Measurements from ENCODE around the gene RAD23A.
"Not testable (repeated sequence)": the region's sequence is repeated elsewhere in the genome, so short reads cannot be mapped to it uniquely, and the experiment has no call there.

The RAD23A gene

DNA sequence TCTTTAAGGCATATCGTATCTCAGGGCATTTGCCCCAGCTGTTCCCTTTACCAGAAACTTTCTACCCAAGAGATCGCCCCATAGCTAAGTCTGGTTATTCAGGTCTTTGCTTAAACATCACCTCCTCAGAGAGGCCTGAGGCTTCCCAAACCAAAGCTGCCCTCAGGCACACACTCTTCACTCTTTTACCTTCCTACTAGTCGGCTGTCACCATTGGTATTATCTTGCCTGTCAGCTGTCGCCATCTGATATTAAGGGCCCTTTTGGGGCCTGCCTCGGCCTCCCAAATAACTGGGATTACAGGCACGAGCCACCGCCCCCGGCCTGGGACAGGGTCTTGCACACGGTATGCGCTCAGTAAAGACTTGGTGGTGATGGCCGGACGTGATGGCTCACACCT, 10.3 kb downstream of the RAD23A start:
- DNase-seq, result no peak

DNA sequence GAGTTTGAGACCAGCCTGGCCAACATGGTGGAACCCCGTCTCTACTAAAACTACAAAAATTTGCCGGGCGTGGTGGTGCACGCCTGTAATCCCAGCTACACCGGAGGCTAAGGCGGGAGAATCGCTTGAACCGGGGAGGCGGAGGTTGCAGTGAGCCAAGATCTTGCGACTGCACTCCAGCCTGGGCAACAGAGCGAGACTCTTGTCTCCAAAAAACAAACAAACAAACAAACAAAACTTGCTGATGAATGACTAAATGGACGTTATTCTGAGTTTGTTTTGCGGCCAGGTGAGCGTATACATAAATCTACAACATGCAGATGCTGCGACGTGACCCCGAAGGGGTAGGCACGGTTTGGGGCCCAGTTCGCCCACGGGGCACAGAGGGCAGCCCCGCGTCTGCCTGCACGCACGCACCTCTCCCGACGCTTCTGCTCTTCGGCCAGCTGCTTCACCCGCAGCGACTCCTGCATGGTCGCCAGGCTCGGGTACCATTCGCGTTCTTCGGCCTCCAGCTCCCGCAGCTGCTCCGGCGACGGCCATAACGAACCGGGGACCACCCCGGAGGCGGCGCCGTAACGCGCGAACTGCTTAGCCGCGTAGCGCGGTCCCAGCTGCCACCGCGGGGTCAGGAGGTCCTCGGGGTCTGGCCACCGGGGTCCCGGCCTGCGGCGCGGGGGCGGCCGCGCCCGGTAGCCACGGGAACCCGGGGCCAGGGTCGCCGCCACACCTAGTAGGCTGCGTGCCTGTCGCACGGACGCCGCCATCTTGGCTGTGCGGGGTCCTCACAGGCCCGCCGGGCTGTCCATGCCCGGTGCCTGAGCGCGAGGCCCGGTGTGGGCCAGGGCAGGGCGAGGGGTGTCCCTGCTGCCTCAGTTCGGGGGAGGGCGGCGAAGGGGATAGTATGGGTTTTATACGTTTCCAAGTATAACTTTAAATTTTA, 11.1 kb downstream of the RAD23A start, which contains the start of gene GADD45GIP1:
TSS of gene GADD45GIP1 (minus strand) at position 778 of the 943 bp plus-strand sequence. CDS start at position 767, 11 bp downstream.
- peak; percentile 40 to 45 for DNase-seq

DNA sequence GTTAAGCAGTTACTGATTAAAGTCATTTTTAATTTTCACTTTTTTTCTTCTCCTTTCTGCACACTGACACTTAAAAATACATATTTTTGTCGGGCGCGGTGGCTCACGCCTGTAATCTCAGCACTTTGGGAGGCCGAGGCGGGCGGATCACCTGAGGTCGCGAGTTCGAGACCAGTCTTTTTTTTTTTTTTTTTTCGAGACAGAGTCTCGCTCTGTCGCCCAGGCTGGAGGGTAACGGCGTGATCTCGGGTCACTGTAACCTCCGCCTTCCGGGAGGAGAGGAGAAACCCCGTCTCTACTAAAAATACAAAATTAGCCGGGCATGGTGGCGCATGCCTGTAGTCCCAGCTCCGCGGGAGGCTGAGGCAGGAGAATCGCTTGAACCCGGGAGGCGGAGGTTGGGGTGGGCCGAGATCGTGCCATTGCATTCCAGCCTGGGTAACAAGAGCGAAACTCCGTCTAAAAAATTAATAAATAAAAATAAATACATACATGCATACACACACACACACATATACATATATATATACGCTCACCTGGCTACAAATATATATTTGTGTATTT, 11.8 kb downstream of the RAD23A start:
- DNase-seq, result not testable (repeated sequence)

DNA sequence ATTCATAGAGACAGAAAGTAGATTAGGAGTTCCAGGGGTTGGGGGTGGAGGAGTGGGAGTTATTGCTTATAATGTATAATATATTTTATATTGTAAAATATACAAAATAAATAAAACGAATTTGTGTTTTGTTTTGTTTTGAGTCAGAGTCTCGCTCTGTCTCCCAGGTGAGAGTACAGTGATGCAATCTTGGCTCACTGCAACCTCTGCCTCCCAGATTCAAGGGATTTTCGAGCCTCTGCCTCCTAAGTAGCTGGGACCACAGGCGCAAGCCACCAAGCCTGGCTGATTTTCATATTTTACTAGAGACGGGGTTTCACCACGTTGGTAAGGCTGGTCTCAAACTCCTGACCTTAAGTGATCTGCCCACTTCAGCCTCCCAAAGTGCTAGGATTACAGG, 13.8 kb downstream of the RAD23A start:
- DNase-seq, result no peak

DNA sequence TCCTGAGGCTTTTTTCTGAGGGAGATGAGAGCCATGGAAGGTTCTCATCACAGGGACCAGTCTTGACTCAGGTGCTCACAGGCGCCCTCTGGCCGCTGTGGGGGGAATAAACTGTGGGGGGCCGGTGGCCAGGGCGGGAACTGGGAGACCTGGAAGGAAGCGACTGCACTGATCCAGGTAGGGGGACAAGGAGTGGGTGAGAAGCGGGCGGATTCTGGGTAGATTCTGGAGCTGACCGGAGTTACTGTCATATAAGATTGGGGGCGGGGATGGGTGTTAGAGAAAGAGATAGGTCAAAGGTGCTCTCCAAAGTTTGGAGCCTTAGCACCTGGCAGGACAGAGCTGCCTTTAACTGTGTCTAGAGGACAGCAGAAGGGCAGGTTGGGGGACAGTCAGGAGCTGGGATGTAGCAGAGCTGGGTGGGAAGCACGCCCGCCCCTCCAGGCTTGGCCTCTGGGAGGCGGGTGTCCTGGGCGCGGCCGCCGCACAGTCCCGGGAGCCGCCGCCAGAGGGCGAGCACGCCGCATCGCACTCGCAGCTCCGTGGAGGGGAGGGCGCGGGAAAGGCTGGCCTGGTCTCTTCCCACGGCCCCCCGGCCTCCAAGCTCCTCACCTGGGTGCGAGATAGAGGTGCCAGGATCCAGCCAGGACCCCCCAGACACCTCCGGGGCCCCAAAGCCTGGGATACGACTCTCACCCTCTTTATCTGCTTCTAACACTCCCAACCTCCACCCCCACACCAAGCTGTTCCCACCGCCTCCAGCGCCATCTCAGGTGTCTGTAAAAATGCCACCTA, 19.6 kb downstream of the RAD23A start:
- peak; percentile 54 to 63 for DNase-seq

DNA sequence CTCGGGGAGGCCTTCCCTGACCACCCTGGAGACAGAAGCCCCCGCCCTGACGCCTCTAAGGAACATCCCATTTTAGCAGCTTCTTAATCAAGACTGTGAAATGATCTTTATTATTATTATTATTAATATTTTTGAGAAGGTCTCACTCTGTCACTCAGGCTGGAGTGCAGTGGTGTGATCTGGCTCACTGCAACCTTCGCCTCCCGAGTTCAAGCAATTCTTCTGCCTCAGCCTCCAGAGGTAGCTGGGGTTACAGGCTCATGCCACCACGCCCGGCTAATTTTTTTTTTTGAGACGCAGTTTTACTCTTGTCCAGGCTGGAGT, 20.1 kb downstream of the RAD23A start:
- DNase-seq, result no peak

DNA sequence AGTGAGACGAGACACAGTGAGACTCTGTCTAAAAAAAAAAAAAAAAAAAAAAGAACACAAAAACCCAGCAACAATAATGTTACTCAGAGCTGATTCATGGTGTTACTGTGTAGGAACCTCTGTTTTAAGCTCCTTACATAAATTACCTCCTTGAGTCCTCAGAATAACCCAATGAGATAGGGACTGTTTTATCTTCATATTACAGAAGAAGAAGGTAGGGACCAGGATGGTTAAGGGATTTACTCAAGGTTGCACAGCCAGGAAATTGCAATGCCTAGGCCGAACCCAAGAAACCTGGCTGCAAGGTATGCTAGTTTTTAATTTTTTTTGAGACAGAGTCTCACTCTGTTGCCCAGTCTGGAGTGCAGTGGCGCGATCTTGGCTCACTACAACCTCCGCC, 22.2 kb downstream of the RAD23A start:
- DNase-seq, result no peak

DNA sequence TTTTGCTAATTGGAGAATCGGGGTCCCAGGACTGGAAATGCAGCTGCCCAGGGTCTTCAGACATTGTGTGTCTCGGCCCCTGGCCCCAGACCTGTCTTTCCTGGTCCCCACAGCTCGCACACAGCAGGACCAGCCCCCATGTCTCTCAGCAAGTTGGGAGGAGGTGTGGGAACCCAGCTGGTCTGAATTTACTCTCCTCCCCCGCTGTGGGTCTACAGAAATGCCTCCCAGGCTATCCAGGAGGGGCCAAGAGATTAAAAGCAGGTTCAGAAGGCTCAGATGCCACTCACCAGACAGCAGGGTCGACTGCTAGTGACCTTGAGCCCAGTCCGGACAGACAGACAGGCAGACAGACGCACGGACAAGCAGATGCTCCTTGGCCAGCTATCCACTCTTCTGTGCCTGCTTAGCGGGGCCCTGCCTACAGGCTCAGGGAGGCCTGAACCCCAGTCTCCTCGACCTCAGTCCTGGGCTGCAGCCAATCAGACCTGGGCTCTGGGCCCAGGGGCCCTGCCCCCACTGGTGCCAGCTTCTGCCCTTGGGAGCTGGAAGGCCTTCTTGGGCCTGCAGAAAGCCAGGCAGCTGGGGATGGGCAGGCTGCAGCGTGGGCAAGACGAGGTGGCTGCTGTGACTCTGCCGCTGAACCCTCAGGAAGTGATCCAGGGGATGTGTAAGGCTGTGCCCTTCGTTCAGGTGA, 23.8 kb downstream of the RAD23A start, which contains the start of gene DAND5:
TSS of gene DAND5 (plus strand) at position 285 of the 697 bp plus-strand sequence. CDS start at position 370, 85 bp downstream.
- DNase-seq, result no peak

DNA sequence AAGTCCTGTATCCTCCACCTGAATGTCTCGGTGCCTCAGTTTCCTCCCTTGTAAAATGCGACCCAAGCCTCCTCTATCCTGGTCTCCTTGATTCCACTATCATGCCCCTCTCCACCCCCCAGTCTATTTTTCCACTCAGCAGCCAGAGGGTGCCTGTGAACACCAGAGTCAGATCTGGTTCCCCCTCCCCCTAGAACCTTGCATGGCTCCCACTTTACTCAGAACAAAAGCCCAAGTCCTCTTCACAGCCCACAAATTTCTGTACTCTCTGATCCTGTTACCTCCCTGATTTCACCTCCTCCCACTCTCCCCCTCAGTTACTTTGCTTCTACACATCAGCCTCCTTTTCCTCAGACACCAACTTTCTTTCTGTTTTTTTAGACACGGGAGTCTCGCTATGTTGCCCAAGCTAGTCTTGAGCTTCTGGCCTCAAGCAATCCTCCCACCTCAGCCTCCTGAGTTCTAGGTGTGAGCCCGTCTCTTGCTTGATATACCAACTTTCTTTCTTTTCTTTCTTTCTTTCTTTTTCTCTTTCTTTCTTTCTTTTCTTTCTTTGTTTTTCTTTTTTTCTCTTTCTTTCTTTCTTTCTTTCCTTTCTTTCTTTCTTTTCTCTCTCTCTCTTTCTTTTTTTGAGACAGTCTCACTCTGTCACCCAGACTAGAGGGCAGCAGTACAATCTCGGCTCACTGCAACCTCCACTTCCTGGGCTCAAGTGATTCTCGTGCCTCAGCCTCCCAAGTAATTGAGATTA, 24.6 kb downstream of the RAD23A start:
- no peak for DNase-seq

DNA sequence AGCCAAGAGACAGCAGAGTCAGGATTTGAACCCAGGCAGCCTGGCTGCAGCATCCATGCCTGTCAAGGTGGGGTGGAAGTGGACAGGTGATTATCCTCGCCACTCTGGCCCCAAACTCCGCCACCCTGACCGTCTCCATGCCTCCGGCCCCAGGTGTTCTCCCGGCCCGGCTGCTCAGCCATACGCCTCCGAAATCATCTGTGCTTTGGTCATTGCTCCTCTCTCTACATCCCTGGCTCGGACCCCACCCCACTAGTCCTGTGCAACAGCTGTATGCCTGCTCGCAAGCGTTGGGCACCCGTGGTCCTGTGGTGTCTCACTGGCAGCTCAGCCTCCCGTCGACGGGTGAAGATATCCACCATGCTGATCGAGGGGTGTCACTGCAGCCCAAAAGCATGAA, 27.6 kb downstream of the RAD23A start:
- no peak for DNase-seq

DNA sequence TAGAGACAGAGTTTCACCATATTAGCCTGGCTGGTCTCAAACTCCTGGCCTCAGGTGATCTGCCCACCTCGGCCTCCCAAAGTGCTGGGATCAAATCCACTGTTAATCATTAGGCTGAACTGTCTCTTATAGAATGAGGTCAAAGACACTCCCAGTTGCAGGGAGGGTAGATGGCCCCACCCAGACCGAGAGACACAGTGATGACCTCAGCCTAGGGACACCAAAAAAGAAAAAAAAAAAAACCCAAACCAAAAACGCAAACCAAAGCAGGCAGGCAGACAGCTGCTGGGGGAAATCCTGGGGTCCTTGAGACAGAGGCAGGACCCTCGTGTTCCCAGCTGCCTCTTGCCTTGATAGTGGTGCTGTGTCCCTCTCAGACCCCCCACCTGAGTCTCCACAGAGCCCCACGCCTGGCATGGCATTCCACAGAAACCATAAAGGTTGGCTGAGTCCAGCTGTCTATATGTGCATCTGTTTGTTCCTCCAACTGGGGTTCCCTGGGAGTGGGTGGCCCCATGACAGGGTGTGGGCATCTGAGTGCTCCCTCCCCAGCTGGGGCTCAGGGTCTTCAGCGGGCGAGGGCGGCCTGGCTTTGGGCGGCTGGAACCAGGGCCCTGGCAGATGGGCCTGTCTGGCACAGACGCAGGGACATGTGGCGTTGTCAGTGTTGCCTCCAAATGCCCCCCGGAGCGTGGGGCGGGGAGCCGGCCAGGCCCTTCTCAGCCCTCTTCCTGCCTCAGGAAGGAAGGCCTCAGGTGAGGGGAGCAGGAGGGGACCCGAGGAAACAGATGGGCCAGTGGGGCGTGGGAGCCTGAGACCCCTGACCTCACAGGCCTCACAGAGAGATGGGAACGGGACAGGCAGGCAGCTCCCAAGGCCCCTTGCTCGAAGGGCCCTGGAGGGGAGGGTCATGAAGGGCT, 28.9 kb downstream of the RAD23A start:
- DNase-seq, result no peak

DNA sequence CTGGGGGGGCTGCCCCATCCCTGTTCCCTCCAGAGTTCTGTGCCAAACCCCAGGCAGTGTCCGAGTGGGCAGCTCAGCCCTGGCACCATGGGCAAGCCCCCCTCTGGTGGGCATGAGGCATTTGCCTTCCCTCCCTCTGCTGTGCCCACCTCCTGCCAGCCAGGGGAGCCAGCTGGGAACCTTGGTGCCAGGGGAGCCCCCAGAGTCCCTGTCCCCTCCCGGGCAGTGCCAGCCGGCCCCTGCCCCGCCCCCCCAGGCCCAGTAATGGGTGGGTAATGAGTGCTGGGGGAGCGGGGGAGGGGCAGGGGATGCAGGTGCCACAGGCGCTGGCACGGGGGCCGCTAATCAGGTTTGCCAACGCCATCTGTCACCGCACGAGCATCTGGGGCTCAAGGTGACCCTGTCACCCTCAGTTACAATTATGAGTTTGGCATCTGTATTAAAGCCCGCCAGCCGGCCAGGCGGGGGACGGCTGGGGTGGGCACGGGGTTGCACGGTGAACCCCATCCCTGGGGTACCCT, 29.6 kb downstream of the RAD23A start:
- no peak for DNase-seq

DNA sequence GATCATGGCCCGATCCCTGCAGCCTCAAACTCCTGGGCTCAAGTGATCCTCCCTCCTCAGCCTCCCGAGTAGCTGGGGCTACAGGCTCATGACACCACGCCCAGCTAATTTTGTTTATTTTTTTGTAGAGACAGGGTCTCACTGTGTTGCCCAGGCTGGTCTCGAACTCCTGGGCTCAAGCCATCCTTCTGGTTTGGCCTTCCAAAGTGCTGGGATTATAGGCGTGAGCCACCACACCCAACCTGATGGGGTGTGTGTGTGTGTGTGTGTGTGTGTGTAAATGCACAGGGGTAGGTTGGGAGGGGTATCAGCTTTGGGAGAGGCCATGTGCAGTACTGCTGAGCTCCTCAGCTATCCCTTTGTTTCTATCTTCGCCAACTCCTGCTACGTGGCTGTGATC, 30.4 kb downstream of the RAD23A start:
- DNase-seq, result not testable (repeated sequence)

DNA sequence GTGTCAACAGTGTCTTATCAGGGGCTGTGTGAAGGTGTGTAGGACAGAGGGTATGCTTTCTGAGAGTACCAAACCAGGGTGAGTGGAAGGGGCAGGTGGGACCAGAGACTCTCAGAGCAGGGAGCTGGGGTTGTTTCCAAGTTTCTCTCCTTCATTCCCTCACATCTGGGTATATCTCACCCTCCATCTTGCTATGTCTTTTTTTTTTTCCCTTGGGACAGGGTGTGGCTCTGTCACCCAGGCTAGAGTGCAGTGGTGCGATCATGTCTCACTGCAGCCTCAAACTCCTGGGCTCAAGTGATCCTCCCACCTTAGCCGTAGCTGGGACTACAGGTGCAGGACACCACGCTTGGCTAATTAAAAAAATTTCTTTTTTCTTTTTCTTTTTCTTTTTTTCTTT, 34.3 kb downstream of the RAD23A start:
- DNase-seq, result no peak

DNA sequence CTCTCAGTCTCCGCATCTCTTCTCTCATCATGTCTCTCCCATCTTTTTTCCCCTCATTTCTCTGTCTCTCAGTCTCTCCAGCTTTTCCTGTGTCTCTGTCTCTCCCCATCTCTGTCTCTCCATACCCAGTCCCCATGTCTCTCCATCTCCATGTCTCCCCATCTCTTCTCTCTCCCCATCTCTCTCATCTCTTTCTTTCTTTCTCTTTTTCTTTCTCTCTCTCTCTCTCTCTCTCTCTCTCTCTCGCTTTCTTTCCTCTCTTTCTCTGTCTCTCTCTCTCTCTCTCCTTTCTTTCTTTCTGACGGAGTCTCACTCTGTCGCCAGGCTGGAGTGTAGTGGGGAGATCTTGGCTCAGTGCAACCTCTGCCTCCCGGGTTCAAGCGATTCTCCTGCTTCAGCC, 37.0 kb downstream of the RAD23A start:
- DNase-seq, result no peak

DNA sequence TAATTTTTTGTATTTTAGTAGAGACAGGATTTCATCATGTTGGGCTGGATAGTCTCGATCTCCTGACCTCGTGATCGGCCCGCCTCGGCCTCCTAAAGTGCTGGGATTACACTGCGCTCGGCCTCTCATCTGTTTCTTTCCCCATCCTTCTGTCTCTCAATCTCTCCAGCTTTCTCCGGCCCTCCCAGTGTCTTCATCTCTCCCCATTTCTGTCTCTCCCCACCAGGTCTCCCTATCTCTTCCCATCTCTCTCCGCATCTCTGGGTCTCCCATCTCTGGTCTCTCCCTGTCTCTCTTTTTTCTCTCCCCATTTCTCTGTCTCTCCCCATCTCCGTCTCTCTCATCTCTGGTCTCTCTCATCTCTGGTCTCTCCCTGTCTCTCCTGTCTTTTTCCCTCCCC, 37.4 kb downstream of the RAD23A start:
- no peak for DNase-seq

DNA sequence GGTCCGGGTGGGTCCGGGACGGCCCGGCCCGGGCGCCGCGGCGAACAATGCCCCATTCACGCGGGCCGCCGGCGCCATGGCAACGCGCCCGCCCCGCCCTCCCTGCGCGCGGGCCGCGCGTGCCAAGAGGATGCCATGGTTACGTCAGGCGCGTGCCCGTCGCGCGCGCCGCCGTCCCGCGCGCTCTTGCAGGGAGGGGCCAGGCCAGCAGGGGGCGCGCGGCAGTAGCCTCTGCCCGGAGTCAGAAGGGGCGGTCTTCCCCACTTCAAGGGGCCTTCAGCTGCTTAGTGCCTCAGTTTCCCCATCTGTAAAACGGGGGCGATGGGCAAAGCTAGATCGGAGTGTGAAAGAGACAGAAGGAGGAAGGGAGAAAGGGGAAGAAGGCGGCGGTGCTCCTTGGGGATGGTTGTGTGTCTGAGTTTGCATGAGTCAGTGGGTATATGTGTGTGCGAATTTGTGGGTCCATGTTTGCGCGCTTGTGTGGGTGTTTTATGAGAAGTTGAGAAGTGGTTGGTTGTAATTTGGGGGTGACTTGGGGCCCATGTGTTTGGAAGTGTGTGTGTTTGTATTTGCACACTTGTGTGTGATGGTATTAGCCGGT, 38.0 kb downstream of the RAD23A start:
- peak; percentile 40 to 52 for DNase-seq

DNA sequence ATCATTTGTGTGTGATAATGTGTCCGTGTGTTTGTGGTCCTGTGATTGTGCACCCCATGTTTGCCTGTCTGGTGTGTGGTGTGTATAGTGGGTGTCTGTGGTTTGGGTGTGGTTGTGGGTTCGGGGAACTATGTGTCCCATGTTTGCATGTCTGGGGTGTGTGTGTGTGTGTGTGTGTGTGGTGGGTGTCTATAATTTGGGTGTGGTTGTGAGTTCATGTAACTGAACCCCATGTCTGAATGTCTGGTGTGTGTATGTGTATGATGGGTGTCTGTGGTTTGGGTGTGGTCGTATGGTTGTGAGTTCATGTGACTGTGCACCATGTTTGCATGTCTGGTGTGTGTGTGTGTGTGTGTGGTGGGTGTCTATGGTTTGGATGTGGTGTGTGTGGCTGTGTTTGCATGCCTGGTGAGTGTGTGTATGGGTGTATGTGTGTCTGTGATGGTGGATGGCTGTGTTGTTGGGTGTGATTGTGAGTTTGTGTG, 38.5 kb downstream of the RAD23A start:
- no peak for DNase-seq

DNA sequence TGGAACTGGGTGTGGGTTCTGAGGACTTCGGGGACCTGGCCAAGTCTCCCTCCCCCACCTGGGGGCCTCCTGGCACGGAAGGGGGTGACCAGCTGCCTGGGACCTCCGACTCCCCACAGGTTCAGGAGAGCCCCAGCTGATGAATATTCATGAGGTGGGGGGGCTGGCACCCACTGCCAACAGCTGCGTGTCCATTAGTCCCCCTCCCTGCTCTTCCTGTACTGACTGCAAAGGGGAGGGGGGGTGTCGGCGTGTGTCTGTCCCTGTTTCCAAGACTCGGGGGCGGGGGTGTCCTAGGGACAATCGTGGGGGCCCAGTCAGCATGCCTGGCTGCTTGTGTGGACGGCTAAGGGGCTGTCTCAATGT, 39.0 kb downstream of the RAD23A start:
- DNase-seq, result no peak
